HG03565 (cell line): Measurements from ENCODE around the gene VDR.

ENCODE experiments used
- ATAC-seq: cut with Tn5 transposase; IDR thresholded peaks from one replicate; pipeline ENCODE4 v1.9.1; 2021; ENCODE audit warnings: mild to moderate bottlenecking, moderate library complexity; ENCODE audit not compliant: unreplicated experiment

VDR gene

GRCh38 chr12:47904713-47905709 is at the start of gene VDR:
TSS of gene VDR (minus strand) at chr12:47904994. CDS start at chr12:47879113, 25,881 bp downstream.
- no peak for ATAC-seq

- ATAC-seq, result no peak
Observed at GRCh38 chr12:47954058-47954457, 49.3 kb upstream of the VDR start.

- no peak for ATAC-seq
Observed at GRCh38 chr12:47950856-47951468, 46.2 kb upstream of the VDR start.

GRCh38 chr12:47949441-47950341 is 44.9 kb upstream of the VDR start:
- ATAC-seq, result no peak

DNA sequence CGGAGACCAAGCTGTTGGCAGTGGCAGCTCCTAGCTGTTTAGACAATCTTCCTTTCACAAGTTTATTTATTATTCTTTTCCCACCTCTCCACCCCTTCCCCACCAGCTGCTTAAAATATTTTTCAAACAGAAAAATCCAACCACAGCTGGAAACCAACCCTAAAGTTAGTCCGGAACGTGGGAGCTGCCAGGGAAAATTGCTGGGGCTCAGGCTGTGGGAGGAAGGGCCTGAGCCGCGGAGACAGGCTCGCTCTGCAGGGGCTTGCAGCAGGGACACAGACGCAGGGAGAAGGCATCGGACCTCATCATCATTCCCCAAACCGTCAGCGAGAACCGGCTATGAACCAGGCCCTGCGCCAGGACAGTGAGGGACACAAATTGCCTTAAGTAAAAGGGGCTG is 42.5 kb upstream of the VDR start:
- no peak for ATAC-seq

GRCh38 chr12:47946413-47947323 is 41.9 kb upstream of the VDR start:
- no peak for ATAC-seq

DNA sequence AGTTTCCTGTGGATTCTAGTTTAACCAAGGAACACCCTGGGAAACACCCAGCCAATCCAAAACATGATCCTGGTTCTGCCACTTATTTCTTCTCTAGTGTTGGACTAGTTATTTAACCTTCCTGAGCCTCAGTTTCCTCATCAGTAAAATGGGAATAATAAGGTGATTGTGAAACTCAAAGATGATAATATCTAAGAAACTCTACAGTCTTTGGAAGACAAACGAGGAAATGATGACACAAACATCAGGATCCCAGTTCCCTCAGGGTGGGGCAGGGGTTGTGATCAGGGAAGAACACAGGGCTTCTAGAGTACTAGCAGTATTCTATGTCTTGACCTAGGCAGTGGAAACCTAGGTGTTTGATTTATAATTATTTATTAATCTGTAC is 40.5 kb upstream of the VDR start:
- no peak for ATAC-seq

DNA sequence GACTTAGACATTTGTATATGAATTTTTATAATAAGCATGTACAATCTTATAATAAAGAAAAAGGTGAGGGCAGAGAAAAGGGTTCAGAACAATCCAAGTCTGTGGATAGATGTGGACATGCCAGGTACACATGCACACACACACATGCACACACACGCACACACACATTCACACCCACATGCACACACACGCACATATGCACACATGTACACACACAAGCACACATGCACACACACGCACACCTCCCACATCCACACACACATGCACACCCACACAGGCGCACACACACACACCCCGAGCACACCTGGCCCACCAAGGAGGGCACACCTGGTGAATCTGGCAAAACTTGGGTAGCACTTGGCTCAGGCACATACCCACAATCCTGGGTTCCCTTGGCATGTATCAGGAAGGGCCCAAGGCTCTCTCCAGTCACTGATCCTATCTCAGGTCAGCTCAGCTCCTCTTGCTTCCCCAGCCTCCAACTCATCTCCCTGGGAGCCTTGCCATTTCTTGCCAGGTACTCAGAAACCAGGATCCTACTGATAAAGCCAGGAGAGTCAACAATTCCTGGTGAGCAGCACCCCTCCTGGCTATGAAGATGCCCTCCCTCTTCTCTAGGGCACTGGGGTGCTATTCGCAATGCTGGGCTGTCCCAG is 40.0 kb upstream of the VDR start:
- no peak for ATAC-seq

DNA sequence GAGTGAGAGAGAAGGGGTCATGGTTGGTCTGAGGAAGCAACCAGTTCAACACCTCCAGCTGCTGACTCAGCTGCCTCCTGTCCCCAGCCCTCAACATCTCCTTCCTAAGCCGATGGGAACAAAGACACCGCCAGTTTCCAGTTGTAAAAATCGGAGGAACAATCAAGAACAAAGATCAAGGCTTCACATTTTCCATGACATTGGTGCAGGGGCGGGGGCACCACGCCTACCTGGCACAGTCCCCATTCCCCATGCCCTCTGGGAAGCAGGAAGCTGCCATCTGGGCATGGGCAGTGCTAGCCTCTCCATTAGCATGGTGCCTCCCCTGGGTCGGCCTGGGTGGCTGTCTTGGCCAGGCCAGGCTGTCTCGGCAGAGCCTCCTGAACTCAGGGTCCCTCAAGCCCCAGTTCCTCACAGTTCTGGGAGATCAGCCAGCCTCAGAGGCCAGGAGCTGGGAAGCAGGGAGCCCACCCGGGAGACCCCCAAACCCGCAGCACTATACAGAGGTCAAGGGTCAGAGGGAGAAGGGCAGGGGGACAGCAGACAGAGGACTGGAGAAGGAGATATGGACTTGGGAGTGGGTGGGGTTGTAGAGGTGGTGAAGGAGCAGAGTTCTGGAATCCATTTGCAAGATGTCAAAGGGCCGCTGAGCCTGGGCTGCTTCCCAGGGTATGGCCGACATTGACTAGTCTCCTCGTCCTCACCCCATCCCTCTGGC is 39.0 kb upstream of the VDR start:
- no peak for ATAC-seq

- ATAC-seq, result no peak
Observed at GRCh38 chr12:47942614-47943225, 37.9 kb upstream of the VDR start.

- no peak for ATAC-seq
Observed at GRCh38 chr12:47941871-47942613, 37.2 kb upstream of the VDR start.

DNA sequence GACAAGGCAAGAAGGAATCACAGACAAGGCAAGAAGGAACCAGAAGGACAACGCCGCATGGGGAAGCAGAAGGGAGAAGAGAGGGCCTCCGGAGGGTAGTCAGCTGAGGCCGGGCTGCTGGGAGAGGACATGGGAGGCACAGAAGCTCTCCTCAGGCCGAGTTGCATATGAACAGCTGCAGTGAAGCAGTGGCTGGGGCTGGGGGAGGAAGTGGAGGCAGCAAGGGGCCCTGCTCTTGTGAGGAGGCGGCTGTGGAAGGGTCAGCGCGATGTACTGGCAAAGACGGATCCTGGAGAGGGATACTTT is 36.6 kb upstream of the VDR start:
- ATAC-seq, result no peak

GRCh38 chr12:47940773-47941474 is 36.1 kb upstream of the VDR start:
- no peak for ATAC-seq

DNA sequence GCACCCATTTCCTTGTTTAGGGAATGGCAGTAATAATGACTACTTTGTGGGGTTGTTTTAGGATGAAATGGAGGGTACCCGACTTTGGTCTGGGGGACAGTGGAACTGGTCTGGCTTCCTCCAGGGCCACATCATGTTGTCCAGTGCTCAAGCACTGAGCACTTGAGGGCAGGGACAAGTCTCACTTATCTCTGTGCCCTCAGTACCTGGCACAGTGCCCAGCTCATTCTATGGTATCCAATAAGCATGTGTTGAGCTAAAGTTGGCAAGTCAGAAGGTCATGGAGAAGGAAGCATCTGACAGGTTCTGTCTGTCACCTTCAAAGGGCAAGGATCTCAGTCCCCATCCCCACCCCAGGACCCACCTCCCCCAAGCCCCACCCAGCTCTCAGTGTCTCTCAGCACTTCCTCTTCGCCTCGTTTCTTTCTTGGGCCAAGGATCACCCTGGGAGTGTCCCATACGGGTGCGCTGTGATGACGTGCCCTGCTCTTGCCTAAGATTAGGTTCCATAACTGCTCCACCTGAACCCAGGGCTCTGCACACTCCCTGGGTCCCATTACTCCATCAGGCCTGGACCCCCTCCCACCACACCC is 34.3 kb upstream of the VDR start:
- no peak for ATAC-seq

DNA sequence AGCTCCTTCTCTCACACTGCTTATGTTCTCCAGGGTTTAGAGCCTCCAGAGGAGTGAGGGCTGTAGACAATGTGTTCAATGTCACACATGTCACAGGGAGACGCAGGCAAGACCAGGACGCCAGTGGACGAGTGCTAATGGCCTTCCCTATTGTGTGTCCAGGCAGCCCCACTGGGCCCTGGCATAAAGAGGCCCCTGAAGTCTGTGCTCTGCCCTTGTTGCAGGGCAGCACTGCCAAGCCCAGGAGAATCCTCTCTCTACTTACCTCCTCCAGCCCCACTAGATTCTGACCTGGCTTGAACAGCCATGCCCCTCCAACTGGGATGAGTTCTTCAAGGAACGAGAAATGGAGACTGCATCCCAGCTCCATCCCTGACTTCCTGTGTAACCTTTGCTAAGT is 33.8 kb upstream of the VDR start:
- ATAC-seq, result no peak

DNA sequence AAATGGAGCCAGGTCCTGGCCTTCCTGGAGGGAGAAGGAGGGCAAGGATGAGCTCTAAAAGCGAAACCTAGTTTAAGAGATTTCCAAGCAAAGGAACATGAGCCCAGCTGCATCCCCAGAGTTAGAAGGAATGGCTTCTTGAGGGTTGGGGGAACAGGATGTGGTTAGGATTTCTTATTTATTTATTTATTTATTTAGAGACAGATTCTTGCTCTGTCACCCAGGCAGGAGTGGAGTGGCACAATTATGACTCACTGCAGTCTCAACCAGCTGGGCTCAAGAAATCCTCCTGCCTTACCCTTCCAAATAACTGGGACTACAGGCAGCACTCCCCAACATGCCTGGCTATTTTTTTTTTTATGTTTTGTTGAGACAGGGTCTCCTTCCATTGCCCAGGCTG is 33.3 kb upstream of the VDR start:
- no peak for ATAC-seq

GRCh38 chr12:47935184-47935583 is 30.4 kb upstream of the VDR start:
- no peak for ATAC-seq
